VCaP (cell line): Measurements from ENCODE around the gene GSTK1.

Experiments
- H3K27ac ChIP-seq: fragments of 450-650 bp; 2 replicates; pipeline ENCODE4 v1.5.1; 2017
- CTCF ChIP-seq: fragments of 450-650 bp; conservative IDR thresholded peaks from 2 replicates; pipeline ENCODE4 v1.5.1; 2017; ENCODE audit warnings: mild to moderate bottlenecking, moderate library complexity

GSTK1 gene

GRCh38 chr7:143263266-143264195, at the start of gene GSTK1:
GSTK1 (plus strand) TSS chr7:143263441; CDS start chr7:143263514, 73 bp downstream.
- peak within 1 kb of the TSS; percentile 86 for H3K27ac ChIP-seq

GRCh38 chr7:143213478-143213877, 49.8 kb upstream of the GSTK1 start:
- peak overlapping the region; percentile 1; the same call in 1 of the 2 replicates for H3K27ac ChIP-seq

More at GRCh38 chr7:143263266-143264195, at the start of gene GSTK1:
- TF ChIP-seq CTCF: 0 out of 2 replicates have a peak, but pooled peaks have one; percentile 4

- TF ChIP-seq CTCF: peak; percentile 99
- H3K27ac ChIP-seq: peak overlapping the region; percentile 1; the same call in 1 of the 2 replicates
These were observed 48.2 kb upstream of the GSTK1 start for GRCh38 chr7:143214789-143215679.

GRCh38 chr7:143216151-143216550, 47.1 kb upstream of the GSTK1 start:
- no peak for TF ChIP-seq CTCF
- H3K27ac ChIP-seq: no peak overlapping the region

- no peak overlapping the region for H3K27ac ChIP-seq
- TF ChIP-seq CTCF: no peak
These were observed 46.6 kb upstream of the GSTK1 start for GRCh38 chr7:143216686-143217085.

- no peak overlapping the region for H3K27ac ChIP-seq
- TF ChIP-seq CTCF: no peak
These were observed 45.4 kb upstream of the GSTK1 start for GRCh38 chr7:143217806-143218205.

GRCh38 chr7:143221286-143221685, 42.0 kb upstream of the GSTK1 start:
- TF ChIP-seq CTCF: no peak
- no peak overlapping the region for H3K27ac ChIP-seq
